Heart right ventricle (tissue), 16 donors: Measurements from ENCODE around the gene PROM2. TPM values are rescaled to one million over a fixed set of nuclear protein-coding genes. Genes with fewer than 3 reads are reported as not detected.
"Not testable (repeated sequence)": the region's sequence is repeated elsewhere in the genome, so short reads cannot be mapped to it uniquely, and the experiment has no call there.

ENCODE experiments used
- ATAC-seq, 8 donors: fragments of 200-7000 bp; cut with Tn5 transposase; one replicate each; pipeline ENCODE4 v1.9.1; 2020; ENCODE audit warnings: mild to moderate bottlenecking in 8 of 8, moderate library complexity in 8 of 8, moderate number of reproducible peaks in 1 of 8
- DNase-seq, 2 donors: peaks; one replicate each; pipeline ENCODE4 v3.0.0-alpha.2; 2020
- H3K27ac ChIP-seq, 10 donors: fragments of 200-600 bp; sonication (generic) in 2 of 10; one replicate each; pipeline versions ENCODE4 v1.5.0 to v1.8.0; 2020 to 2022; ENCODE audit warnings: mild to moderate bottlenecking in 3 of 10
- H3K27me3 ChIP-seq, 7 donors: fragments of 200-600 bp; one replicate each; pipeline ENCODE4 v1.8.0; 2021 to 2022; ENCODE audit warnings: mild to moderate bottlenecking in 2 of 7
- H3K36me3 ChIP-seq, 9 donors: fragments of 200-600 bp; sonication (generic) in 1 of 9; one replicate each; pipeline versions ENCODE4 v1.5.0 to v1.8.0; 2020 to 2022; ENCODE audit warnings: mild to moderate bottlenecking in 2 of 9
- H3K4me1 ChIP-seq, 9 donors: fragments of 200-600 bp; sonication (generic) in 1 of 9; one replicate each; pipeline versions ENCODE4 v1.5.0 to v1.8.0; 2020 to 2022; ENCODE audit warnings: mild to moderate bottlenecking in 4 of 9
- H3K4me3 ChIP-seq, 10 donors: fragments of 200-600 bp; sonication (generic) in 2 of 10; one replicate each; pipeline versions ENCODE4 v1.5.0 to v1.8.0; 2020 to 2022; ENCODE audit warnings: mild to moderate bottlenecking in 7 of 10, moderate library complexity in 2 of 10
- H3K9me3 ChIP-seq, 11 donors: fragments of 200-600 bp in 10 of 11; sonication (generic) in 2 of 11; one replicate each; pipeline versions ENCODE4 v1.5.0 to v1.8.0; 2013 to 2022; ENCODE audit warnings: mild to moderate bottlenecking in 2 of 11, control low read depth in 1 of 11, moderate library complexity in 1 of 11
- WGBS, 2 donors: extraction: QIAGEN DNeasy Blood & Tissue Kit; methylation state at CpG; one replicate each; pipeline ENCODE4 v1.1.7; 2013; ENCODE audit warnings: inconsistent platforms in 1 of 2; 5-methylcytosine and 5-hydroxymethylcytosine counted together
- intact Hi-C, 10 donors: fragments of 100-400 bp; cut with DNase I; formaldehyde crosslinking; loops; one replicate each; pipeline versions ENCODE4 v1.11.1 to v1.14.2; 2022
- polyA plus RNA-seq, 2 donors: library from polyadenylated mRNA; stranded (reverse); fragments of 200-250 nt; gene quantifications; one replicate each; pipeline ENCODE4 v1.2.3, GENCODE V29; 2013
- total RNA-seq, 10 donors: library from RNA; stranded (reverse); fragmentation: NEBNext Ultra II Directional in 3 of 10; extraction: Animal tissue kit (Norgen Biotek cat#: 25700) in 3 of 10; gene quantifications; one replicate each; pipeline versions ENCODE4 v1.2.1 to v1.2.4, GENCODE V29; 2021 to 2023
- TF ChIP-seq, protein P1 (sequence below), 9 donors: fragments of 200-600 bp; sonication (generic) in 2 of 9; IDR thresholded peaks; one replicate each; pipeline versions ENCODE4 v1.5.0 to v1.8.0; 2021 to 2022; ENCODE audit warnings: antibody characterized with exemption in 9 of 9, mild to moderate bottlenecking in 5 of 9, moderate library complexity in 1 of 9
- donor health status: Arrhythmogenic right ventricular cardiomyopathy.
- donor health status: ischemic (EF 13 %, LVEDD 7.1; RV severe dilation, severe dysfunction).
- donor health status: healthy with polysubstance abuse.
- donor health status: DM: no; HTN: yes; CAD: no.
- donor health status: DM: no; HTN: no; CAD: no.
- donor health status: ischemic (EF 25% LVEDD 6.9; RV normal size, moderate dysfunction).
- donor health status: ischemic (EF 25% LVEDD 5.7; RV mildly dilated, moderate dysfunction).
- donor health status: healthy.
- donor health status: DM: yes; HTN: yes; CAD: no.
- donor health status: Ischemic cardiomyopathy.
- donor health status: ischemic (EF 35%, LVEDD 5.7; RV mildly dilated, moderate dysfunction).
- donor health status: nonischemic (EF 11% LVEDD 7.7; RV severe dilation, severe dysfunction).
- donor health status: DM: yes; HTN: yes; CAD: no.
- donor health status: PGD.
- donor health status: ischemic (EF 29% LVEDD 5.4; RV normal size, mild dysfunction).
- donor health status: nonischemic (EF 23%, LVEDD 6.1; RV moderate dilation, normal function).

Gene PROM2
- total and polyA plus RNA-seq, 12 donors = 0.32 to 3.4 (median 0.94) TPM

DNA sequence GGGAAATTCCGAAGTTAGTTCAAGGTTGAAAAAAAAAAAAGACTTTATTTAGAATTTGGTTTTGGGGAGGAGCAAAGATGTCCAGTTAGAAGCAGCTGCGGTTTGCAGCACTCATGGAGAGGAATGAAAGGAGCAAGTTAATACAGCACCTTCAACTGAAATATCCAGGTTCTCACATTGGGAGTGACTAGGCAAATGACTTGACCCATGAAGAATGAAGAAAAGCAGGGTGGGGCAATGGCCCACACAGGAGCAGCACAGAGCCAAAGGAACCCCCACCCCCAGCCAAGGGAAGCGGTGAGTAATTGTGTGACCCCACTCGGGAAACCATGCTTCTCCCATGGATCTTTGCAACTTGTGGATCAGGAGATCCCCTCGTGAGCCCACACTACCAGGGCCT lies 34.2 kb upstream of the PROM2 start:
- Histone ChIP-seq H3K9me3 (peaks cover 0 to 89% (median 18%) of the 10 kb centered on the region in 11 donors), H3K27ac (no peak overlapping the region), H3K4me3 (no peak overlapping the region), H3K27me3 (no peaks in the 10 kb centered on the region), H3K36me3 (no peaks in the 10 kb centered on the region), H3K4me1 (peaks cover 0 to 10% (median 0%) of the 10 kb centered on the region in 9 donors)
- TF ChIP-seq, protein P1, sequence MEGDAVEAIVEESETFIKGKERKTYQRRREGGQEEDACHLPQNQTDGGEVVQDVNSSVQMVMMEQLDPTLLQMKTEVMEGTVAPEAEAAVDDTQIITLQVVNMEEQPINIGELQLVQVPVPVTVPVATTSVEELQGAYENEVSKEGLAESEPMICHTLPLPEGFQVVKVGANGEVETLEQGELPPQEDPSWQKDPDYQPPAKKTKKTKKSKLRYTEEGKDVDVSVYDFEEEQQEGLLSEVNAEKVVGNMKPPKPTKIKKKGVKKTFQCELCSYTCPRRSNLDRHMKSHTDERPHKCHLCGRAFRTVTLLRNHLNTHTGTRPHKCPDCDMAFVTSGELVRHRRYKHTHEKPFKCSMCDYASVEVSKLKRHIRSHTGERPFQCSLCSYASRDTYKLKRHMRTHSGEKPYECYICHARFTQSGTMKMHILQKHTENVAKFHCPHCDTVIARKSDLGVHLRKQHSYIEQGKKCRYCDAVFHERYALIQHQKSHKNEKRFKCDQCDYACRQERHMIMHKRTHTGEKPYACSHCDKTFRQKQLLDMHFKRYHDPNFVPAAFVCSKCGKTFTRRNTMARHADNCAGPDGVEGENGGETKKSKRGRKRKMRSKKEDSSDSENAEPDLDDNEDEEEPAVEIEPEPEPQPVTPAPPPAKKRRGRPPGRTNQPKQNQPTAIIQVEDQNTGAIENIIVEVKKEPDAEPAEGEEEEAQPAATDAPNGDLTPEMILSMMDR (IDR thresholded peaks at IDR 0.05) = no peak
- whole genome bisulfite sequencing, 2 donors = 94 to 96% methylated on average over 5 of the region's 5 CpGs
- intact Hi-C loops = no loop called here
- no peak for ATAC-seq
- DNase-seq = no peak

DNA sequence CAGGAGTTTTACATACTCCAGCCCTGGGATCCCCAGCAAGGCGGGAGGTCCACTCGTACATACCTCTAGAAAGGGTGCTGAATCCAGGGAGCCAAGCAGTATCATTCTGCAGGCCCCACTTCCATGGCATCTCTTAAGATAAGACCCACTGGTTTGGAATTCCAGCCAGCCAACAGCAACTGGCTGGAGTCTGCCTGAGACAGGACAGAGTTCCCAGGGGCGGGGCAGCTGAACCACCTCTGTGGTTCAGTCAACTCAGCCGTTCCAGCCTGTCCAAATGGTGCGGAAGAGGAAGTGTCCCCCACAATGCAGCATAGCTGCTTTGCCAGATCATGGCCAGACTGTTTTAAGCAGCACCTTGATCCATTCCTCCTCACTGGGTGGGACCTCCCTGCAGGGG lies 33.7 kb upstream of the PROM2 start:
- no peaks in the 10 kb centered on the region for H3K27me3 ChIP-seq
- no peaks in the 10 kb centered on the region for H3K36me3 ChIP-seq
- H3K27ac ChIP-seq = no peak overlapping the region
- ATAC-seq (no peak), DNase-seq (no peak)
- WGBS, 2 donors = 95% methylated on average over 5 of the region's 5 CpGs
- TF ChIP-seq, protein P1 (IDR thresholded peaks at IDR 0.05) = no peak
- intact Hi-C loops = no loop called here
- H3K4me3 ChIP-seq = no peak overlapping the region
- peaks cover 0 to 89% (median 17%) of the 10 kb centered on the region in 11 donors for H3K9me3 ChIP-seq
- peaks cover 0 to 10% (median 0%) of the 10 kb centered on the region in 9 donors for H3K4me1 ChIP-seq

DNA sequence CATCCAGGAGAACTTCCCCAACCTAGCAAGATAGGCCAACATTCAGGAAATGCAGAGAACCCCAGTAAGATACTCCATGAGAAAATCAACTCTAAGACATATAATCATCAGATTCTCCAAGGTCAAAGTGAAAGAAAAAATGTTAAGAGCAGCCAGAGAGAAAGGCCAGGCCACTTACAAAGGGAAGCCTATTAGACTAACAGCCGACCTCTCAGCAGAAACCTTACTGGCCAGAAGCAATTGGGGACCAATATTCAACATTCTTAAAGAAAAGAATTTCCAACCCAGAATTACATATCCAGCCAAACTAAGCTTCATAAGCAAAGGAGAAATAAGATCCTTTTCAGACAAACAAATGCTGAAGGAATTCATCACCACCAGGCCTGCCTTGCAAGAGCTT lies 32.2 kb upstream of the PROM2 start:
- 90 to 93% methylated on average over 1 of the region's 1 CpG for WGBS, 2 donors
- Histone ChIP-seq H3K4me1 (peaks cover 0 to 10% (median 0%) of the 10 kb centered on the region in 9 donors), H3K9me3 (peaks cover 0 to 89% (median 17%) of the 10 kb centered on the region in 11 donors)
- H3K27ac ChIP-seq, H3K27me3 ChIP-seq, H3K4me3 ChIP-seq, DNase-seq, H3K36me3 ChIP-seq, ATAC-seq, intact Hi-C loops: not testable (repeated sequence)

DNA sequence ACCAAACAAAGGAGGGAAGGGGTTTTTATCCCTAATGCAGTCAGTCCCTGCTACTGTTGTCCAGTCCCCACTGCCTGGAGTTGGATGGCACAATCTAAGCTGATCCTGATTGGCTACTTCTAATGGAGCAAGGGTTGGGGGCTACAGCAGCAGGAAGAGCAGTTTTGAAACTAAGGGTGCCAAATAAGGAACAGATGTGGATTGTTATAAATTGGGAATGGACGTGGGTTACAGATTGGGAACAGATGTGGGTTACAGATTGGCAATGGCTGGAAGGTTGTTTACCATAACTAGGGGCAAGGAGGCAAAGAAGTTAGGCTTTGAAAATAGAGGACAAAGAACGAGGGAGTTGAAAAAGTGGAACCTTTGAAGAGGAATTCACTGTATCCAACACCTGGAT lies 16.0 kb upstream of the PROM2 start:
- Histone ChIP-seq H3K4me1 (no peaks in the 10 kb centered on the region), H3K4me3 (no peak overlapping the region), H3K36me3 (no peaks in the 10 kb centered on the region), H3K9me3 (peaks cover 0 to 42% (median 0%) of the 10 kb centered on the region in 11 donors), H3K27me3 (no peaks in the 10 kb centered on the region), H3K27ac (no peak overlapping the region)
- TF ChIP-seq, protein P1 (IDR thresholded peaks at IDR 0.05) = no peak
- intact Hi-C loops = no loop called here
- DNase-seq (no peak), ATAC-seq (no peak)
- 75 to 85% methylated on average over 2 of the region's 2 CpGs for WGBS, 2 donors

DNA sequence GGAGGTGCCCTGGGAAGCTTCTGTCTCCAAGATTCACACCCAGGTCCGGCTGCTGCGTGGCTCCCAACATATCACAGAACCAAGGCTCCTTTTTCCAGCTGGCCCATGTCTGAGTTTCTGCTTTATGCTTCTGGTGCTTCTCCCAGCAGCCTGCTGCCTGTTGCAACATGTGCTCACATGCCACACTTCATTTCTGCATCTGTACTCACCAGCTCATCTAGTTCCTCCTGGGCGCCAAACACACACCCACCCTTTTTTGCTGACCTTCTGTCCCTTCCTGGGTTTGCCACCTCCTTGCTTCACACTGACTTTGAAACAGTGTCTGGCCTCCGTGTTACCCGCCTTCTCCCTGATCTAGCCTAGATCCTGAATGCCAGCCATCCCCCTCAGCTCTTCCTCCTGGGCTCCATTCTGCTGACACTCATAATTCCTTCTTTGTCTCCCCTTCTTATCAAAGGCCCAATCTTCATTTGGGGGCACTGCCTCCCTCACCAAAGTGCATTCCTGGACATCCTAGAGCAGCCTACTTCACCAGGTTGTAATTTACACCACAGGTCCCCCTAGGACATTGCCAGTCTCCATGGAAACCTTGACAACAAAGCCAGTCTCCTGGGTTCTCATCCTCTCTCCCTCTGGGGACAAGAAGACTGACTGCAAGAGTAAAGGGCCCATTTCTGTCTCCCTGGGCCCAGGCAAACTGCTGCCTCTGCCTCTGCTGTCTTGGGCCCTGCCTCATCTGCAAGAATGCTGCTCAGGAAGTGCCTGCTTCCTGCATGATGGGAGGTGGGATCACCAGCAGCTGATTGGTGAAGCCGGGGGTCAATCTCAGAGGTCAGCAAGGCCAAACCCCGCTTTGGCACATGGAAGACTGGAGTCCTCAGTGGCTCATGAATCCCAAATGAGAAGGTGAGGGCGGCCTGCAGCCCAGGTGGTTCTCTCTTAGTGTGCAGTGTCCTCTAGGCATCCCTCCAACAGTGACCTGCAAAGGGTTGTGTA lies 13.9 kb upstream of the PROM2 start:
- no peaks in the 10 kb centered on the region for H3K4me1 ChIP-seq
- peaks cover 0 to 28% (median 0%) of the 10 kb centered on the region in 11 donors for H3K9me3 ChIP-seq
- intact Hi-C loops = no loop called here
- ATAC-seq (no peak), DNase-seq (no peak)
- no peaks in the 10 kb centered on the region for H3K36me3 ChIP-seq
- no peak overlapping the region for H3K4me3 ChIP-seq
- TF ChIP-seq, protein P1 (IDR thresholded peaks at IDR 0.05) = no peak
- H3K27ac ChIP-seq = no peak overlapping the region
- 85% methylated on average over 8 of the region's 8 CpGs for WGBS, 2 donors
- no peaks in the 10 kb centered on the region for H3K27me3 ChIP-seq
